K562 (cell line): ENCODE measurements around the gene PLEKHA6. TPM values are rescaled to one million over a fixed set of nuclear protein-coding genes. Genes with fewer than 3 reads are reported as not detected.

Experiments
- ATAC-seq: fragments of 200-7000 bp; cut with Tn5 transposase; 3 replicates; pipeline ENCODE4 v1.9.1; 2020; ENCODE audit warnings: moderate library complexity
- BruUV-seq: library from RNA; stranded (reverse); fragments of 400-500 nt; replicated peaks from 2 replicates; lab custom pipeline; 2021; lab: Mats Ljungman, UMichigan
- CTCF ChIA-PET: fragments of 300-600 bp; formaldehyde crosslinking; extraction: SDS; loops from one replicate; lab custom pipeline; 2021; ENCODE audit warnings: low intra/inter-chr PET ratio; lab: Yijun Ruan, JAX
- POLR2A ChIA-PET: fragments of 300-600, 350-650 bp; sonication (Branson Sonifier 250); formaldehyde crosslinking; extraction: SDS; loops from one replicate; lab custom pipeline; 2021; ENCODE audit warnings: antibody characterized with exemption, inconsistent platforms; lab: Yijun Ruan, JAX
- DNase-seq, 4 experiments: peaks; one replicate each; pipeline versions ENCODE4 v3.0.0 to v3.0.0-alpha.2; 2011 to 2018; ENCODE audit warnings: low spot score in 3 of 4, mixed read lengths in 3 of 4; ENCODE audit errors: extremely low read depth in 1 of 4
- FAIRE-seq: peaks from 2 replicates; lab custom pipeline; 2011; peaks lifted over from hg19 to GRCh38; lab: Jason Lieb, UNC
- H2AFZ ChIP-seq: 2 replicates; pipeline ENCODE4 v1.6.0; 2011; ENCODE audit warnings: low read depth, low read length, control low read depth, inconsistent platforms
- H3K27ac ChIP-seq: fragments of 200-600 bp; 3 replicates; pipeline ENCODE4 v1.8.0; 2011; ENCODE audit warnings: low read depth, mild to moderate bottlenecking, control low read depth, inconsistent platforms, low read length, moderate library complexity, mixed read lengths; ENCODE audit errors: extremely low read depth
- H3K27me3 ChIP-seq, 2 experiments: fragments of 300-600 bp in 1 of 2; 2 replicates in 1 of 2; 3 replicates in 1 of 2; pipeline versions ENCODE4 v1.6.0 to v1.8.0; 2011; ENCODE audit warnings: inconsistent platforms in 2 of 2, low read length in 2 of 2, mild to moderate bottlenecking in 1 of 2, mixed read lengths in 1 of 2, moderate library complexity in 1 of 2; ENCODE audit not compliant: control insufficient read depth in 2 of 2, insufficient read depth in 2 of 2
- H3K36me3 ChIP-seq: fragments of 300-600 bp; 3 replicates; pipeline ENCODE4 v1.8.0; 2011; ENCODE audit warnings: mild to moderate bottlenecking, low read length, inconsistent platforms; ENCODE audit not compliant: control insufficient read depth, insufficient read depth
- H3K4me1 ChIP-seq, 2 experiments: fragments of 200-600 bp in 1 of 2; replicated peaks in 1 of 2; 2 replicates in 1 of 2; 3 replicates in 1 of 2; pipeline versions ENCODE4 v1.5.1 to v1.8.0; 2011; ENCODE audit warnings: inconsistent platforms in 2 of 2, low read length in 2 of 2, mild to moderate bottlenecking in 1 of 2, mixed read lengths in 1 of 2, moderate library complexity in 1 of 2; ENCODE audit not compliant: control insufficient read depth in 2 of 2, insufficient read depth in 2 of 2
- H3K4me2 ChIP-seq: 2 replicates; pipeline ENCODE4 v1.6.1; 2011; ENCODE audit warnings: low read length, control low read depth, inconsistent platforms, mixed read lengths; ENCODE audit not compliant: insufficient read depth
- H3K4me3 ChIP-seq: fragments of 200-600 bp; sonication (generic), shearing (Covaris generic); 2 replicates; pipeline ENCODE4 v1.5.1; 2016; ENCODE audit warnings: control low read depth, inconsistent platforms
- H3K79me2 ChIP-seq: fragments of 200-600 bp; 3 replicates; pipeline ENCODE4 v1.8.0; 2011; ENCODE audit warnings: low read length, inconsistent platforms; ENCODE audit not compliant: control insufficient read depth, insufficient read depth
- H3K9ac ChIP-seq, 2 experiments: 2 replicates each; pipeline versions ENCODE4 v1.6.0 to v1.6.1; 2011; ENCODE audit warnings: low read depth in 2 of 2, low read length in 2 of 2, control low read depth in 1 of 2, inconsistent platforms in 1 of 2, mild to moderate bottlenecking in 1 of 2, mixed read lengths in 1 of 2; ENCODE audit not compliant: insufficient read depth in 1 of 2
- H3K9me1 ChIP-seq: one replicate; pipeline ENCODE4 v1.6.0; 2011; ENCODE audit warnings: inconsistent platforms, mild to moderate bottlenecking, low read length, moderate library complexity; ENCODE audit not compliant: control insufficient read depth, insufficient read depth
- H3K9me3 ChIP-seq: replicated peaks from 2 replicates; pipeline ENCODE4 v1.5.1; 2011; ENCODE audit warnings: low read depth, low read length, inconsistent platforms; ENCODE audit not compliant: control insufficient read depth, insufficient read depth
- H4K20me1 ChIP-seq: replicated peaks from 2 replicates; pipeline ENCODE4 v1.6.1; 2011; ENCODE audit warnings: low read length, inconsistent platforms, mixed read lengths; ENCODE audit not compliant: control insufficient read depth, insufficient read depth
- CREB1 ChIP-seq, 2 experiments: sonication (generic) in 1 of 2; formaldehyde crosslinking in 1 of 2; IDR thresholded peaks; 2 replicates each; pipeline versions ENCODE4 v1.6.1 to v1.8.0; 2012 to 2022; ENCODE audit warnings: inconsistent platforms in 1 of 2, mild to moderate bottlenecking in 1 of 2, missing genetic modification reagents in 1 of 2, moderate library complexity in 1 of 2
- FIP1L1 ChIP-seq: fragments of 200-400 bp; formaldehyde crosslinking; IDR thresholded peaks from 2 replicates; pipeline ENCODE4 v1.6.1; 2018; ENCODE audit warnings: mild to moderate bottlenecking, low read depth, low read length; ENCODE audit not compliant: poor library complexity, severe bottlenecking
- GTF2A2 ChIP-seq: IDR thresholded peaks from 2 replicates; pipeline ENCODE4 v1.6.1; 2016; ENCODE audit warnings: mild to moderate bottlenecking, missing genetic modification characterization, missing compliant biosample characterization
- ILF3 ChIP-seq: fragments of 450-650 bp; IDR thresholded peaks from 2 replicates; pipeline ENCODE4 v1.6.1; 2018; ENCODE audit warnings: antibody characterized with exemption, mild to moderate bottlenecking, moderate library complexity, borderline replicate concordance
- NFYB ChIP-seq: IDR thresholded peaks from 2 replicates; pipeline ENCODE4 v1.6.1; 2011; ENCODE audit warnings: mild to moderate bottlenecking, moderate library complexity; ENCODE audit not compliant: insufficient read length; ENCODE audit errors: extremely low read depth
- POLR2B ChIP-seq: fragments of 450-650 bp; IDR thresholded peaks from 2 replicates; pipeline ENCODE4 v1.6.1; 2018; ENCODE audit warnings: low read depth; ENCODE audit not compliant: partially characterized antibody
- RAD51 ChIP-seq: fragments of 450-650 bp; IDR thresholded peaks from 2 replicates; pipeline ENCODE4 v1.7.1; 2016; ENCODE audit warnings: low read depth, mild to moderate bottlenecking, borderline replicate concordance
- RB1 ChIP-seq: fragments of 450-650 bp; IDR thresholded peaks from 2 replicates; pipeline ENCODE4 v1.6.1; 2017; ENCODE audit warnings: low read depth, mild to moderate bottlenecking
- STAG1 ChIP-seq: sonication (generic); formaldehyde crosslinking; IDR thresholded peaks from 2 replicates; pipeline ENCODE4 v1.5.0; 2020; ENCODE audit warnings: missing genetic modification reagents, borderline replicate concordance
- ZBTB7A ChIP-seq: IDR thresholded peaks from 2 replicates; pipeline ENCODE4 v1.6.1; 2011; ENCODE audit warnings: low read depth, mild to moderate bottlenecking, low read length, moderate library complexity, borderline replicate concordance; ENCODE audit not compliant: control insufficient read depth
- ZEB2 ChIP-seq: fragments of 450-650 bp; IDR thresholded peaks from 2 replicates; pipeline ENCODE4 v1.6.1; 2016
- ZNF79 ChIP-seq: fragments of 250-450 bp; sonication (Bioruptor Pico); IDR thresholded peaks from 2 replicates; pipeline ENCODE4 v1.4.0; 2020; ENCODE audit warnings: low read depth, mild to moderate bottlenecking, moderate library complexity
- WGBS: fragments of 100-300 bp; shearing (Covaris generic); methylation state at CpG from one replicate; pipeline ENCODE4 v1.1.6; 2016; ENCODE audit warnings: low coverage, mixed read lengths; ENCODE audit not compliant: insufficient coverage; ENCODE audit errors: missing lambda C conversion rate; 5-methylcytosine and 5-hydroxymethylcytosine counted together
- in situ Hi-C: fragments of 300-500 bp; cut with MboI; formaldehyde crosslinking; loops from 4 replicates; pipeline ENCODE4 v1.15.0; 2018; ENCODE audit warnings: inconsistent platforms, mixed read lengths
- intact Hi-C: fragments of 100-400 bp; cut with micrococcal nuclease; formaldehyde crosslinking; loops from 2 replicates; pipeline ENCODE4 v1.14.2; 2022
- polyA plus RNA-seq, 8 experiments: library from polyadenylated mRNA; depleted of rRNA in 4 of 8; stranded (reverse) in 5 of 8; unstranded in 3 of 8; fragments of >200 nt; fragmentation: Nextera tagmentation in 2 of 8; fragmentation: Illumina TruSeq in 1 of 8; extraction: Ambion mirVana in 2 of 8; extraction: Trizol in 1 of 8; gene quantifications; 2 replicates each; pipeline versions ENCODE4 v1.2.1 to v1.2.3, GENCODE V29; 2011 to 2014; ENCODE audit warnings: inconsistent platforms in 1 of 8, missing spikeins in 1 of 8
- total RNA-seq, 7 experiments: library from RNA; depleted of rRNA in 6 of 7; stranded (reverse); fragments of >200 nt in 6 of 7; fragmentation: Illumina TruSeq in 2 of 7; extraction: Trizol in 2 of 7; gene quantifications; 2 replicates each; pipeline versions ENCODE4 v1.2.1 to v1.2.3, GENCODE V29; 2011 to 2021; ENCODE audit warnings: low replicate concordance in 1 of 7
- TF ChIP-seq, protein P1 (sequence below): fragments of 450-650 bp; formaldehyde crosslinking; IDR thresholded peaks from 2 replicates; pipeline ENCODE4 v1.4.0; 2020; ENCODE audit warnings: mild to moderate bottlenecking, mixed read lengths
- TF ChIP-seq, protein P2 (sequence below), 2 experiments: fragments of 150-350 bp in 1 of 2; IDR thresholded peaks; 2 replicates each; pipeline ENCODE4 v1.6.1; 2012 to 2016; ENCODE audit warnings: low read depth in 2 of 2, low read length in 2 of 2, mild to moderate bottlenecking in 1 of 2, moderate library complexity in 1 of 2
- TF ChIP-seq, protein P3 (sequence below): fragments of 250-450 bp; sonication (Bioruptor Pico); IDR thresholded peaks from 2 replicates; pipeline ENCODE4 v1.6.1; 2021; ENCODE audit warnings: mild to moderate bottlenecking
- TF ChIP-seq, protein P4 (sequence below): fragments of 450-650 bp; formaldehyde crosslinking; IDR thresholded peaks from 2 replicates; pipeline ENCODE4 v1.4.0; 2020; ENCODE audit warnings: mild to moderate bottlenecking, moderate library complexity

PLEKHA6 gene
- total and polyA plus RNA-seq, 9 of the 15 experiments (the other 6 are each of a cell fraction or from before 2014, with no cell fraction given) = under 0.01 to 0.33 (median 0.01) TPM; not detected in 4

DNA sequence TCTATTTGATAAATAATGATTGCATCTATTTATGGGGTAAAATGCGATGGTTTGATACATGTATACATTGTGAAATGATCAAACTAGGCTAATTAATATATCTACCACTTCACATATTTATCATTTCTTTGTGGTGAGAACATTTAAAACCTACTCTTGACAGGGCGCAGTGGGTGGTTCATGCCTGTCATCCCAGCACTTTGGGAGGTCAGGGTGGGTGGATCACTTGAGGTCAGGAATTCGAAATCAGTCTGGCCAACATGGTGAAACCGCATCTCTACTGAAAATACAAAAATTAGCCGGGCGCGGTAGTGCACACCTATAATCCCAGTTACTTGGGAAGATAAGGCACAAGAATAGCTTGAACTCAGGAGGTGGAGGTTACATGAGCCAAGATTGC lies 25.3 kb downstream of the PLEKHA6 start:
- Histone ChIP-seq H2AFZ (no peak overlapping the region), H3K4me1 (no peaks in the 10 kb centered on the region), H3K9me1 (no peaks in the 10 kb centered on the region), H4K20me1 (no peaks in the 10 kb centered on the region), H3K36me3 (no peaks in the 10 kb centered on the region), H3K4me2 (no peak overlapping the region), H3K4me3 (no peak overlapping the region), H3K27me3 (peaks cover 38 to 81% of the 10 kb centered on the region in 2 experiments), H3K9ac (no peak overlapping the region), H3K27ac (no peak overlapping the region), H3K9me3 (no peaks in the 10 kb centered on the region), H3K79me2 (no peaks in the 10 kb centered on the region)
- DNase-seq (no peak), FAIRE-seq (no peak), ATAC-seq (no peak)
- ChIA-PET POLR2A (no interaction called here), CTCF (no interaction called here)
- WGBS = under 1% methylated on average over 7 of the region's 7 CpGs
- intact Hi-C loops (no loop called here), in situ Hi-C loops (no loop called here)
- BruUV-seq = no TSS peak
- TF ChIP-seq FIP1L1 (no peak), ILF3 (no peak), RB1 (no peak), RAD51 (no peak), NFYB (no peak), CREB1 (IDR thresholded peaks at IDR 0.05) (no peak), CREB1 (CRISPR knock-in tag; IDR thresholded peaks at IDR 0.05) (no peak), GTF2A2 (tag) (no peak), STAG1 (no peak), ZNF79 (CRISPR knock-in tag) (no peak), POLR2B (no peak), ZBTB7A (no peak), ZEB2 (no peak)
- TF ChIP-seq, protein P1, sequence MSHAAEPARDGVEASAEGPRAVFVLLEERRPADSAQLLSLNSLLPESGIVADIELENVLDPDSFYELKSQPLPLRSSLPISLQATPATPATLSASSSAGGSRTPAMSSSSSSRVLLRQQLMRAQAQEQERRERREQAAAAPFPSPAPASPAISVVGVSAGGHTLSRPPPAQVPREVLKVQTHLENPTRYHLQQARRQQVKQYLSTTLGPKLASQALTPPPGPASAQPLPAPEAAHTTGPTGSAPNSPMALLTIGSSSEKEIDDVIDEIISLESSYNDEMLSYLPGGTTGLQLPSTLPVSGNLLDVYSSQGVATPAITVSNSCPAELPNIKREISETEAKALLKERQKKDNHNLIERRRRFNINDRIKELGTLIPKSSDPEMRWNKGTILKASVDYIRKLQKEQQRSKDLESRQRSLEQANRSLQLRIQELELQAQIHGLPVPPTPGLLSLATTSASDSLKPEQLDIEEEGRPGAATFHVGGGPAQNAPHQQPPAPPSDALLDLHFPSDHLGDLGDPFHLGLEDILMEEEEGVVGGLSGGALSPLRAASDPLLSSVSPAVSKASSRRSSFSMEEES (CRISPR knock-in tag) = no peak
- TF ChIP-seq, protein P2, sequence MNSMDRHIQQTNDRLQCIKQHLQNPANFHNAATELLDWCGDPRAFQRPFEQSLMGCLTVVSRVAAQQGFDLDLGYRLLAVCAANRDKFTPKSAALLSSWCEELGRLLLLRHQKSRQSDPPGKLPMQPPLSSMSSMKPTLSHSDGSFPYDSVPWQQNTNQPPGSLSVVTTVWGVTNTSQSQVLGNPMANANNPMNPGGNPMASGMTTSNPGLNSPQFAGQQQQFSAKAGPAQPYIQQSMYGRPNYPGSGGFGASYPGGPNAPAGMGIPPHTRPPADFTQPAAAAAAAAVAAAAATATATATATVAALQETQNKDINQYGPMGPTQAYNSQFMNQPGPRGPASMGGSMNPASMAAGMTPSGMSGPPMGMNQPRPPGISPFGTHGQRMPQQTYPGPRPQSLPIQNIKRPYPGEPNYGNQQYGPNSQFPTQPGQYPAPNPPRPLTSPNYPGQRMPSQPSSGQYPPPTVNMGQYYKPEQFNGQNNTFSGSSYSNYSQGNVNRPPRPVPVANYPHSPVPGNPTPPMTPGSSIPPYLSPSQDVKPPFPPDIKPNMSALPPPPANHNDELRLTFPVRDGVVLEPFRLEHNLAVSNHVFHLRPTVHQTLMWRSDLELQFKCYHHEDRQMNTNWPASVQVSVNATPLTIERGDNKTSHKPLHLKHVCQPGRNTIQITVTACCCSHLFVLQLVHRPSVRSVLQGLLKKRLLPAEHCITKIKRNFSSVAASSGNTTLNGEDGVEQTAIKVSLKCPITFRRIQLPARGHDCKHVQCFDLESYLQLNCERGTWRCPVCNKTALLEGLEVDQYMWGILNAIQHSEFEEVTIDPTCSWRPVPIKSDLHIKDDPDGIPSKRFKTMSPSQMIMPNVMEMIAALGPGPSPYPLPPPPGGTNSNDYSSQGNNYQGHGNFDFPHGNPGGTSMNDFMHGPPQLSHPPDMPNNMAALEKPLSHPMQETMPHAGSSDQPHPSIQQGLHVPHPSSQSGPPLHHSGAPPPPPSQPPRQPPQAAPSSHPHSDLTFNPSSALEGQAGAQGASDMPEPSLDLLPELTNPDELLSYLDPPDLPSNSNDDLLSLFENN (IDR thresholded peaks at IDR 0.05; ENCODE audit: low read depth in 2 of 2, low read length in 2 of 2) = no peak
- TF ChIP-seq, protein P3, sequence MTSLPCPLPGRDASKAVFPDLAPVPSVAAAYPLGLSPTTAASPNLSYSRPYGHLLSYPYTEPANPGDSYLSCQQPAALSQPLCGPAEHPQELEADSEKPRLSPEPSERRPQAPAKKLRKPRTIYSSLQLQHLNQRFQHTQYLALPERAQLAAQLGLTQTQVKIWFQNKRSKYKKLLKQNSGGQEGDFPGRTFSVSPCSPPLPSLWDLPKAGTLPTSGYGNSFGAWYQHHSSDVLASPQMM = no peak
- TF ChIP-seq, protein P4, sequence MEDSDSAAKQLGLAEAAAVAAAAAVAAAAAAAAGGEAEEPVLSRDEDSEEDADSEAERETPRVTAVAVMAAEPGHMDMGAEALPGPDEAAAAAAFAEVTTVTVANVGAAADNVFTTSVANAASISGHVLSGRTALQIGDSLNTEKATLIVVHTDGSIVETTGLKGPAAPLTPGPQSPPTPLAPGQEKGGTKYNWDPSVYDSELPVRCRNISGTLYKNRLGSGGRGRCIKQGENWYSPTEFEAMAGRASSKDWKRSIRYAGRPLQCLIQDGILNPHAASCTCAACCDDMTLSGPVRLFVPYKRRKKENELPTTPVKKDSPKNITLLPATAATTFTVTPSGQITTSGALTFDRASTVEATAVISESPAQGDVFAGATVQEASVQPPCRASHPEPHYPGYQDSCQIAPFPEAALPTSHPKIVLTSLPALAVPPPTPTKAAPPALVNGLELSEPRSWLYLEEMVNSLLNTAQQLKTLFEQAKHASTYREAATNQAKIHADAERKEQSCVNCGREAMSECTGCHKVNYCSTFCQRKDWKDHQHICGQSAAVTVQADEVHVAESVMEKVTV (CRISPR knock-in tag) = no peak
